GM21515 (cell line): Measurements from ENCODE around the gene IER3.
"Not testable (repeated sequence)": the region's sequence is repeated elsewhere in the genome, so short reads cannot be mapped to it uniquely, and the experiment has no call there.

Experiments used
- ATAC-seq: cut with Tn5 transposase; IDR thresholded peaks from one replicate; pipeline ENCODE4 v1.9.1; 2021; ENCODE audit not compliant: unreplicated experiment

Gene IER3

GRCh38 chr6:30769088-30769852 is 24.9 kb upstream of the IER3 start:
- ATAC-seq = no peak

GRCh38 chr6:30768634-30769087 is 24.3 kb upstream of the IER3 start:
- no peak for ATAC-seq

GRCh38 chr6:30767944-30768301 is 23.6 kb upstream of the IER3 start:
- ATAC-seq = no peak

- peak; percentile 57 for ATAC-seq
These were observed 23.0 kb upstream of the IER3 start for GRCh38 chr6:30767158-30767943.

- ATAC-seq = no peak
These were observed 22.3 kb upstream of the IER3 start for GRCh38 chr6:30766461-30767157.

- not testable (repeated sequence) for ATAC-seq
These were observed 21.1 kb upstream of the IER3 start for GRCh38 chr6:30765495-30765894.

GRCh38 chr6:30764490-30765043 is 20.2 kb upstream of the IER3 start:
- not testable (repeated sequence) for ATAC-seq

- no peak for ATAC-seq
These were observed 19.5 kb upstream of the IER3 start for GRCh38 chr6:30763618-30764489.

- ATAC-seq = no peak
These were observed 18.8 kb upstream of the IER3 start for GRCh38 chr6:30763155-30763617.

GRCh38 chr6:30761791-30762429 is 17.6 kb upstream of the IER3 start:
- no peak for ATAC-seq

- no peak for ATAC-seq
These were observed 16.2 kb upstream of the IER3 start for GRCh38 chr6:30760549-30760948.

- no peak for ATAC-seq
These were observed 15.4 kb upstream of the IER3 start for GRCh38 chr6:30759575-30760239.

GRCh38 chr6:30757261-30757904 is 13.0 kb upstream of the IER3 start:
- no peak for ATAC-seq

- not testable (repeated sequence) for ATAC-seq
These were observed 12.2 kb upstream of the IER3 start for GRCh38 chr6:30756405-30757003.

- no peak for ATAC-seq
These were observed 10.3 kb upstream of the IER3 start for GRCh38 chr6:30754631-30755030.

GRCh38 chr6:30752157-30752927 is 8.0 kb upstream of the IER3 start:
- no peak for ATAC-seq

GRCh38 chr6:30750379-30750668 is 6.0 kb upstream of the IER3 start:
- no peak for ATAC-seq
